ENCODE results near the gene FAM181A. TPM values are rescaled to one million over a fixed set of nuclear protein-coding genes. Genes with fewer than 3 reads are reported as not detected.

Gene FAM181A
- total RNA-seq, 1 experiment from 2014 or later, result not detected

DNA sequence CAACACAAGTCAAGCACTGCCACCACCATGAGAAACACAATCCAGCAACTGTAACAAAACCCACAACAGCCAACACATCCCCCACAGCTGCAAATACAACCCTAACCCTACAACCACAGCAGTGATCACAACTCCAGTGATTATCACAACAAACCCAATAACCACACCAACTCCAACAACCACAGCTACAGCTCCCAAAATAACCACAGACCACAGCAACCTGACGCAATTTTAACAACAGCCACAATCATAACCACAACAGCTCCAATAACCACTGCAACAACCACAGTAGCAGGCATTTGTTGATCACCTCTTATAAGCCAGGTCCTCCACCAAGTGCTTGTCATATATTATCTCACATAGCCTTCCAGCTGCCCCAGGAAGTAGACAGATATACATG, 42.2 kb upstream of the FAM181A start:
- H4K20me1 ChIP-seq (ENCODE audit: low read length), result no peaks in the 10 kb centered on the region
- H3K9me2 ChIP-seq (replicated peaks; ENCODE audit: low read length), result no peaks in the 10 kb centered on the region
- no peak overlapping the region for H2AFZ ChIP-seq (ENCODE audit: low read length)
- H3K27me3 ChIP-seq (ENCODE audit: low read length), result peaks cover 40% of the 10 kb centered on the region
- no peak overlapping the region for H3K27ac ChIP-seq (ENCODE audit: low read length)
- H3K9me3 ChIP-seq (ENCODE audit: low read length), result no peaks in the 10 kb centered on the region
- H3K4me3 ChIP-seq (ENCODE audit: low read length), result no peak overlapping the region
- BruUV-seq (replicated peaks), result no TSS peak
- no peak overlapping the region for H3K4me2 ChIP-seq (ENCODE audit: low read length)
- TF ChIP-seq, protein P1, sequence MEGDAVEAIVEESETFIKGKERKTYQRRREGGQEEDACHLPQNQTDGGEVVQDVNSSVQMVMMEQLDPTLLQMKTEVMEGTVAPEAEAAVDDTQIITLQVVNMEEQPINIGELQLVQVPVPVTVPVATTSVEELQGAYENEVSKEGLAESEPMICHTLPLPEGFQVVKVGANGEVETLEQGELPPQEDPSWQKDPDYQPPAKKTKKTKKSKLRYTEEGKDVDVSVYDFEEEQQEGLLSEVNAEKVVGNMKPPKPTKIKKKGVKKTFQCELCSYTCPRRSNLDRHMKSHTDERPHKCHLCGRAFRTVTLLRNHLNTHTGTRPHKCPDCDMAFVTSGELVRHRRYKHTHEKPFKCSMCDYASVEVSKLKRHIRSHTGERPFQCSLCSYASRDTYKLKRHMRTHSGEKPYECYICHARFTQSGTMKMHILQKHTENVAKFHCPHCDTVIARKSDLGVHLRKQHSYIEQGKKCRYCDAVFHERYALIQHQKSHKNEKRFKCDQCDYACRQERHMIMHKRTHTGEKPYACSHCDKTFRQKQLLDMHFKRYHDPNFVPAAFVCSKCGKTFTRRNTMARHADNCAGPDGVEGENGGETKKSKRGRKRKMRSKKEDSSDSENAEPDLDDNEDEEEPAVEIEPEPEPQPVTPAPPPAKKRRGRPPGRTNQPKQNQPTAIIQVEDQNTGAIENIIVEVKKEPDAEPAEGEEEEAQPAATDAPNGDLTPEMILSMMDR (conservative IDR thresholded peaks at IDR 0.05; ENCODE audit: low read depth, low read length), result no peak
- TF ChIP-seq EZH2phosphoT487 (IDR thresholded peaks at IDR 0.05; ENCODE audit: borderline replicate concordance, low read length) (no peak), EZH2 (IDR thresholded peaks at IDR 0.05; ENCODE audit: low read length, unreplicated experiment) (no peak)
- no peak overlapping the region for H3K9ac ChIP-seq (ENCODE audit: low read length)
- no peaks in the 10 kb centered on the region for H3K79me2 ChIP-seq (ENCODE audit: low read length)
- intact Hi-C loops (cut with micrococcal nuclease), result no loop called here
- POLR2A ChIA-PET (ENCODE audit: unreplicated experiment), result no interaction called here
- H3F3A ChIP-seq (ENCODE audit: low read length, unreplicated experiment), result no peaks in the 10 kb centered on the region
- ATAC-seq, result no peak
- H3K36me3 ChIP-seq (ENCODE audit: low read depth, low read length), result no peaks in the 10 kb centered on the region
- H3K4me1 ChIP-seq (ENCODE audit: insufficient read depth, low read length), result no peaks in the 10 kb centered on the region
- no peak for DNase-seq
- CTCF ChIA-PET, result no interaction called here

DNA sequence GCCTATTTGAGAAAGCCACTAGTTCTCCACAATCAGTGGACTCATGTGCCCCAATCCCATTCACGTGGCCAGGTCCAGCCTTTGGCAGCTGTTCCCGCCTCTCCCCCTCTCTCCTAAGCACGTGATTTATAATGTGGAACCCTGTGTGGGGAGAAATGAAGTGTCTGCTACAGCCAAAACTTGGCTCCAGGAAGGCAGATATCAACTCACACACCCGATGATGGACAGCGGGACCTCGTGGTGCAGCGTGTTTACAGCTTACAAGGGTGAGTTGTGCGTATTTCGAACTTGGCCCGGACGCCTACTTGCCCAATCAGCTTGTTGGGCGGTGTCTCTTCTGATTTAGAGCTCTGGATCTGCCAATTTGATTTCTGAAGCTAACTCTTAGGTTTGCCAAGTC, 38.1 kb upstream of the FAM181A start:
- Histone ChIP-seq H3K36me3 (ENCODE audit: low read depth, low read length) (no peaks in the 10 kb centered on the region), H3K9me3 (ENCODE audit: low read length) (no peaks in the 10 kb centered on the region), H3F3A (ENCODE audit: low read length, unreplicated experiment) (no peaks in the 10 kb centered on the region), H3K9ac (ENCODE audit: low read length) (no peak overlapping the region), H3K4me2 (ENCODE audit: low read length) (no peak overlapping the region), H4K20me1 (ENCODE audit: low read length) (no peaks in the 10 kb centered on the region), H2AFZ (ENCODE audit: low read length) (no peak overlapping the region), H3K4me3 (ENCODE audit: low read length) (no peak overlapping the region), H3K79me2 (ENCODE audit: low read length) (no peaks in the 10 kb centered on the region), H3K9me2 (replicated peaks; ENCODE audit: low read length) (no peaks in the 10 kb centered on the region), H3K4me1 (ENCODE audit: insufficient read depth, low read length) (no peaks in the 10 kb centered on the region), H3K27ac (ENCODE audit: low read length) (no peak overlapping the region), H3K27me3 (ENCODE audit: low read length) (peaks cover 62% of the 10 kb centered on the region)
- POLR2A ChIA-PET (ENCODE audit: unreplicated experiment), result no interaction called here
- BruUV-seq (replicated peaks), result no TSS peak
- CTCF ChIA-PET, result no interaction called here
- DNase-seq (no peak), ATAC-seq (no peak)
- intact Hi-C loops (cut with micrococcal nuclease), result no loop called here
- TF ChIP-seq, protein P1 (conservative IDR thresholded peaks at IDR 0.05; ENCODE audit: low read depth, low read length), result no peak
- TF ChIP-seq EZH2 (IDR thresholded peaks at IDR 0.05; ENCODE audit: low read length, unreplicated experiment) (no peak), EZH2phosphoT487 (IDR thresholded peaks at IDR 0.05; ENCODE audit: borderline replicate concordance, low read length) (no peak)

DNA sequence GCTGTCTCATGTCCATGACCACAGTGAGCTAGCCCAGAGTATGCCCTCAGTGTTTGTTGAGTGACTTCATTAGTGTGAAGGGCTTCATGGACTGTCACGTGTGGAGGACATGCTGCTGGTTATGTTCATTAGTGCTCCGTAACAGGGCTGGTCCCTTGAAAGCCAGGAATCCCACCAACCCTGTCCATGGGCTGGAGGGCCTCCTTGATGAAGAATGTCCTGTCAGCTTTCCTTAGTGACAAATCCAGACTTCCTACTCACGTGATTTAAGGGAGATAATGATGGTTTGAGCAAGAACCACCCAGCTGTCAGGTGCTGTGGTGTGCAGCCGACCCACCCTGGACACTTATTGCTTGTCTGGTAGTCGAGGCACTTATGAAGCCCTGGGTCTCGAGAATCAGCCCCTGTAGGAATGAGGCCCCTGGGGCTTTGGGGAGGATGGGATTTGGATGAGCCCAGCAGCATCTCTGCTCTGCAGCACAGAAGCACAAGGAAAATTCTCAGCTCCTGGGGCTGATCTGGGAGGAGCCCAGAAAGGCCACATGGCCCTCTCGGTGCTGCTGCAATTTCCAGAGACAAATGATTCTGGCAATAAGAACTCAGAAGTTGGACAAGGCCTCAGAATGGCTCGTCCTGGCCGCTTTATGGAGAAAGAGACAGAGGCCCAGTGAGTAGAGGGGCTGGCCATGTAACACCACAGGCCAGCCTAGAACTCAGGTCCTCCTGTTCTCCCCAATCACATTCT, 37.2 kb upstream of the FAM181A start:
- Histone ChIP-seq H3K4me2 (ENCODE audit: low read length) (no peak overlapping the region), H3K4me1 (ENCODE audit: insufficient read depth, low read length) (no peaks in the 10 kb centered on the region), H3K4me3 (ENCODE audit: low read length) (no peak overlapping the region), H2AFZ (ENCODE audit: low read length) (no peak overlapping the region), H3K27me3 (ENCODE audit: low read length) (peaks cover 62% of the 10 kb centered on the region), H3K9me2 (replicated peaks; ENCODE audit: low read length) (no peaks in the 10 kb centered on the region), H3F3A (ENCODE audit: low read length, unreplicated experiment) (no peaks in the 10 kb centered on the region), H3K9me3 (ENCODE audit: low read length) (no peaks in the 10 kb centered on the region), H3K36me3 (ENCODE audit: low read depth, low read length) (no peaks in the 10 kb centered on the region), H3K79me2 (ENCODE audit: low read length) (no peaks in the 10 kb centered on the region), H3K27ac (ENCODE audit: low read length) (no peak overlapping the region), H4K20me1 (ENCODE audit: low read length) (no peaks in the 10 kb centered on the region), H3K9ac (ENCODE audit: low read length) (no peak overlapping the region)
- no peak for DNase-seq
- ChIA-PET POLR2A (ENCODE audit: unreplicated experiment) (no interaction called here), CTCF (no interaction called here)
- no peak for TF ChIP-seq EZH2phosphoT487 (IDR thresholded peaks at IDR 0.05; ENCODE audit: borderline replicate concordance, low read length)
- no peak for ATAC-seq
- no TSS peak for BruUV-seq (replicated peaks)
- intact Hi-C loops (cut with micrococcal nuclease), result no loop called here
